GM23338 (cell line): ENCODE measurements around the gene HK2. TPM values are rescaled to one million over a fixed set of nuclear protein-coding genes. Genes with fewer than 3 reads are reported as not detected.

ENCODE experiments used
- ATAC-seq: fragments of 200-7000 bp; cut with Tn5 transposase; 3 replicates; pipeline ENCODE4 v1.9.1; 2020
- DNase-seq: peaks from one replicate; pipeline ENCODE4 v3.0.0-alpha.2; 2015; ENCODE audit warnings: low spot score
- H2AFZ ChIP-seq: fragments of 200-600 bp; sonication (generic); 2 replicates; pipeline ENCODE4 v1.8.0; 2016; ENCODE audit warnings: antibody characterized with exemption, mild to moderate bottlenecking, moderate library complexity
- H3F3A ChIP-seq: fragments of 200-600 bp; sonication (generic); replicated peaks from 2 replicates; pipeline ENCODE4 v1.8.0; 2017; ENCODE audit warnings: antibody characterized with exemption, mixed run types, low read depth
- H3K27ac ChIP-seq: fragments of 200-600 bp; sonication (generic); 2 replicates; pipeline ENCODE4 v1.6.1; 2016; ENCODE audit warnings: low read depth
- H3K27me3 ChIP-seq: fragments of 200-600 bp; sonication (generic); 2 replicates; pipeline ENCODE4 v1.8.0; 2016; ENCODE audit warnings: mild to moderate bottlenecking, mixed run types, moderate library complexity; ENCODE audit not compliant: insufficient read depth
- H3K36me3 ChIP-seq: fragments of 200-600 bp; sonication (generic); 2 replicates; pipeline ENCODE4 v1.8.0; 2016; ENCODE audit warnings: mild to moderate bottlenecking; ENCODE audit not compliant: insufficient read depth
- H3K4me1 ChIP-seq: fragments of 200-600 bp; sonication (generic); 2 replicates; pipeline ENCODE4 v1.8.0; 2016; ENCODE audit warnings: mild to moderate bottlenecking, moderate library complexity; ENCODE audit not compliant: insufficient read depth
- H3K4me2 ChIP-seq: fragments of 200-600 bp; sonication (generic); 2 replicates; pipeline ENCODE4 v1.7.1; 2017; ENCODE audit warnings: mixed run types
- H3K4me3 ChIP-seq: fragments of 200-600 bp; sonication (generic); 2 replicates; pipeline ENCODE4 v1.6.1; 2016; ENCODE audit warnings: mixed run types
- H3K79me2 ChIP-seq: fragments of 200-600 bp; sonication (generic); replicated peaks from 2 replicates; pipeline ENCODE4 v1.8.0; 2017; ENCODE audit warnings: mild to moderate bottlenecking; ENCODE audit not compliant: insufficient read depth
- H3K9me2 ChIP-seq: fragments of 200-600 bp; sonication (generic); 2 replicates; pipeline ENCODE4 v1.8.0; 2017; ENCODE audit not compliant: insufficient read depth
- H4K20me1 ChIP-seq: fragments of 200-600 bp; sonication (generic); replicated peaks from 2 replicates; pipeline ENCODE4 v1.8.0; 2017; ENCODE audit warnings: mild to moderate bottlenecking; ENCODE audit not compliant: insufficient read depth
- H3K27ac Mint-ChIP-seq: 2 replicates; pipeline ENCODE4 v1.8.0; 2020; ENCODE audit warnings: inconsistent platforms, mild to moderate bottlenecking, moderate library complexity, mixed read lengths
- H3K27me3 Mint-ChIP-seq: 3 replicates; pipeline ENCODE4 v1.8.0; 2022; ENCODE audit warnings: low read depth, mild to moderate bottlenecking, moderate library complexity, mixed read lengths, inconsistent platforms; ENCODE audit not compliant: insufficient read depth, poor library complexity
- H3K36me3 Mint-ChIP-seq: 3 replicates; pipeline ENCODE4 v1.8.0; 2021; ENCODE audit warnings: low read depth, mild to moderate bottlenecking, inconsistent platforms, moderate library complexity, mixed read lengths
- H3K4me1 Mint-ChIP-seq: 3 replicates; pipeline ENCODE4 v1.8.0; 2020; ENCODE audit warnings: mild to moderate bottlenecking, inconsistent platforms, mixed read lengths
- H3K4me3 Mint-ChIP-seq: 3 replicates; pipeline ENCODE4 v1.8.0; 2021; ENCODE audit warnings: moderate library complexity, mild to moderate bottlenecking, inconsistent platforms, mixed read lengths
- H3K9me3 Mint-ChIP-seq: 3 replicates; pipeline ENCODE4 v1.8.0; 2020; ENCODE audit warnings: moderate library complexity, mild to moderate bottlenecking, inconsistent platforms, mixed read lengths
- CREB1 ChIP-seq: fragments of 250-450 bp; sonication (Bioruptor Pico); IDR thresholded peaks from 2 replicates; pipeline ENCODE4 v1.5.0; 2020; ENCODE audit warnings: low read depth, mild to moderate bottlenecking, moderate library complexity
- EZH2 ChIP-seq: fragments of 200-600 bp; sonication (generic); IDR thresholded peaks from one replicate; pipeline ENCODE4 v1.8.0; 2017; ENCODE audit warnings: antibody characterized with exemption, mild to moderate bottlenecking, low read depth; ENCODE audit not compliant: unreplicated experiment
- EZH2phosphoT487 ChIP-seq: fragments of 200-600 bp; sonication (generic); IDR thresholded peaks from one replicate; pipeline ENCODE4 v1.8.1; 2018; ENCODE audit warnings: antibody characterized with exemption; ENCODE audit not compliant: unreplicated experiment
- JUNB ChIP-seq: IDR thresholded peaks from one replicate; pipeline ENCODE4 v1.6.1; 2016; ENCODE audit warnings: antibody characterized with exemption; ENCODE audit not compliant: unreplicated experiment
- NANOG ChIP-seq: IDR thresholded peaks from 2 replicates; pipeline ENCODE4 v1.6.1; 2016; ENCODE audit warnings: antibody characterized with exemption, borderline replicate concordance
- POLR2AphosphoS5 ChIP-seq: IDR thresholded peaks from 2 replicates; pipeline ENCODE4 v1.6.1; 2016; ENCODE audit warnings: antibody characterized with exemption, low read depth
- STAT1 ChIP-seq: IDR thresholded peaks from one replicate; pipeline ENCODE4 v1.6.1; 2016; ENCODE audit warnings: antibody characterized with exemption; ENCODE audit not compliant: unreplicated experiment
- ZNF114 ChIP-seq: fragments of 250-450 bp; sonication (Bioruptor Pico); IDR thresholded peaks from 2 replicates; pipeline ENCODE4 v1.5.0; 2020; ENCODE audit warnings: mild to moderate bottlenecking, moderate library complexity
- ZNF331 ChIP-seq: fragments of 250-450 bp; sonication (Bioruptor Pico); IDR thresholded peaks from 2 replicates; pipeline ENCODE4 v1.5.0; 2020; ENCODE audit warnings: low read depth, mild to moderate bottlenecking, moderate library complexity
- polyA plus RNA-seq: library from polyadenylated mRNA; unstranded; fragments of >200 nt; fragmentation: Nextera tagmentation; extraction: Ambion mirVana; gene quantifications from 2 replicates; pipeline ENCODE4 v1.2.1, GENCODE V29; 2016
- total RNA-seq: library from RNA; depleted of rRNA; stranded (reverse); fragments of >200 nt; shearing (Covaris generic); gene quantifications from 2 replicates; pipeline ENCODE4 v1.2.3, GENCODE V29; 2014
- TF ChIP-seq, protein P1 (sequence below): IDR thresholded peaks from 2 replicates; pipeline ENCODE4 v1.6.1; 2016; ENCODE audit warnings: antibody characterized with exemption
- TF ChIP-seq, protein P2 (sequence below): fragments of 250-450 bp; sonication (Bioruptor Pico); IDR thresholded peaks from 2 replicates; pipeline ENCODE4 v1.5.0; 2020; ENCODE audit warnings: mild to moderate bottlenecking, moderate library complexity
- TF ChIP-seq, protein P3 (sequence below): IDR thresholded peaks from one replicate; pipeline ENCODE4 v1.6.1; 2018; ENCODE audit warnings: antibody characterized with exemption; ENCODE audit not compliant: unreplicated experiment
- TF ChIP-seq, protein P4 (sequence below), 2 experiments: fragments of 200-600 bp in 1 of 2; sonication (generic) in 1 of 2; conservative IDR thresholded peaks; 2 replicates each; pipeline versions ENCODE4 v1.5.1 to v1.6.1; 2016 to 2017; ENCODE audit warnings: antibody characterized with exemption in 2 of 2, low read depth in 2 of 2, mild to moderate bottlenecking in 2 of 2, moderate library complexity in 1 of 2

HK2 gene
- total and polyA plus RNA-seq, 2 experiments from 2014 or later, result 23.2 to 54.7 TPM

DNA sequence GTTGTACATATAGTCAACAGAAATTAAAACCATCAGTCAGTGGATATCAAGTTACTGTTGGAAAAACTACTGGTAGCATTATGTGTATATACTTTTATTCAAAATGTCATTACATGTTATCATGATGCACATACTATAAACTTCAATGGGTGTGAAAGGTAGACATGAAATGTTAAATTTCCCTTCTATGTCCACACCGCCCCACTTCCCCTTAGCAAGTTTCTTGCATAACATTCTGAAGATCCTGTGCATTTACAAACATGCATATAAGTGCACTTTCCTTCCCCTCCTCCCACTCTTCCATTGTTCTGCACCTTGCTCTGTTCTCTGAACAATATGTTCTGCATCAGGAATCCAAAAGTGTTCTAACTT, 16.6 kb upstream of the HK2 start:
- H3K36me3 Mint-ChIP-seq, result no peaks in the 10 kb centered on the region
- H3K4me1 Mint-ChIP-seq, result peaks cover 4% of the 10 kb centered on the region
- Histone ChIP-seq H4K20me1 (no peaks in the 10 kb centered on the region), H3F3A (no peaks in the 10 kb centered on the region), H2AFZ (no peak overlapping the region), H3K4me1 (no peaks in the 10 kb centered on the region), H3K9me2 (no peaks in the 10 kb centered on the region), H3K4me2 (no peak overlapping the region), H3K27me3 (no peaks in the 10 kb centered on the region), H3K4me3 (no peak overlapping the region), H3K79me2 (no peaks in the 10 kb centered on the region), H3K27ac (no peak overlapping the region), H3K36me3 (no peaks in the 10 kb centered on the region)
- no peak overlapping the region for H3K27ac Mint-ChIP-seq
- DNase-seq, result no peak
- no peak overlapping the region for H3K4me3 Mint-ChIP-seq
- H3K27me3 Mint-ChIP-seq, result peaks cover 2% of the 10 kb centered on the region
- no peak for TF ChIP-seq NANOG
- TF ChIP-seq ZNF331 (CRISPR knock-in tag), result no peak
- TF ChIP-seq, protein P1, sequence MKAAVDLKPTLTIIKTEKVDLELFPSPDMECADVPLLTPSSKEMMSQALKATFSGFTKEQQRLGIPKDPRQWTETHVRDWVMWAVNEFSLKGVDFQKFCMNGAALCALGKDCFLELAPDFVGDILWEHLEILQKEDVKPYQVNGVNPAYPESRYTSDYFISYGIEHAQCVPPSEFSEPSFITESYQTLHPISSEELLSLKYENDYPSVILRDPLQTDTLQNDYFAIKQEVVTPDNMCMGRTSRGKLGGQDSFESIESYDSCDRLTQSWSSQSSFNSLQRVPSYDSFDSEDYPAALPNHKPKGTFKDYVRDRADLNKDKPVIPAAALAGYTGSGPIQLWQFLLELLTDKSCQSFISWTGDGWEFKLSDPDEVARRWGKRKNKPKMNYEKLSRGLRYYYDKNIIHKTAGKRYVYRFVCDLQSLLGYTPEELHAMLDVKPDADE, result no peak
- TF ChIP-seq, protein P2, sequence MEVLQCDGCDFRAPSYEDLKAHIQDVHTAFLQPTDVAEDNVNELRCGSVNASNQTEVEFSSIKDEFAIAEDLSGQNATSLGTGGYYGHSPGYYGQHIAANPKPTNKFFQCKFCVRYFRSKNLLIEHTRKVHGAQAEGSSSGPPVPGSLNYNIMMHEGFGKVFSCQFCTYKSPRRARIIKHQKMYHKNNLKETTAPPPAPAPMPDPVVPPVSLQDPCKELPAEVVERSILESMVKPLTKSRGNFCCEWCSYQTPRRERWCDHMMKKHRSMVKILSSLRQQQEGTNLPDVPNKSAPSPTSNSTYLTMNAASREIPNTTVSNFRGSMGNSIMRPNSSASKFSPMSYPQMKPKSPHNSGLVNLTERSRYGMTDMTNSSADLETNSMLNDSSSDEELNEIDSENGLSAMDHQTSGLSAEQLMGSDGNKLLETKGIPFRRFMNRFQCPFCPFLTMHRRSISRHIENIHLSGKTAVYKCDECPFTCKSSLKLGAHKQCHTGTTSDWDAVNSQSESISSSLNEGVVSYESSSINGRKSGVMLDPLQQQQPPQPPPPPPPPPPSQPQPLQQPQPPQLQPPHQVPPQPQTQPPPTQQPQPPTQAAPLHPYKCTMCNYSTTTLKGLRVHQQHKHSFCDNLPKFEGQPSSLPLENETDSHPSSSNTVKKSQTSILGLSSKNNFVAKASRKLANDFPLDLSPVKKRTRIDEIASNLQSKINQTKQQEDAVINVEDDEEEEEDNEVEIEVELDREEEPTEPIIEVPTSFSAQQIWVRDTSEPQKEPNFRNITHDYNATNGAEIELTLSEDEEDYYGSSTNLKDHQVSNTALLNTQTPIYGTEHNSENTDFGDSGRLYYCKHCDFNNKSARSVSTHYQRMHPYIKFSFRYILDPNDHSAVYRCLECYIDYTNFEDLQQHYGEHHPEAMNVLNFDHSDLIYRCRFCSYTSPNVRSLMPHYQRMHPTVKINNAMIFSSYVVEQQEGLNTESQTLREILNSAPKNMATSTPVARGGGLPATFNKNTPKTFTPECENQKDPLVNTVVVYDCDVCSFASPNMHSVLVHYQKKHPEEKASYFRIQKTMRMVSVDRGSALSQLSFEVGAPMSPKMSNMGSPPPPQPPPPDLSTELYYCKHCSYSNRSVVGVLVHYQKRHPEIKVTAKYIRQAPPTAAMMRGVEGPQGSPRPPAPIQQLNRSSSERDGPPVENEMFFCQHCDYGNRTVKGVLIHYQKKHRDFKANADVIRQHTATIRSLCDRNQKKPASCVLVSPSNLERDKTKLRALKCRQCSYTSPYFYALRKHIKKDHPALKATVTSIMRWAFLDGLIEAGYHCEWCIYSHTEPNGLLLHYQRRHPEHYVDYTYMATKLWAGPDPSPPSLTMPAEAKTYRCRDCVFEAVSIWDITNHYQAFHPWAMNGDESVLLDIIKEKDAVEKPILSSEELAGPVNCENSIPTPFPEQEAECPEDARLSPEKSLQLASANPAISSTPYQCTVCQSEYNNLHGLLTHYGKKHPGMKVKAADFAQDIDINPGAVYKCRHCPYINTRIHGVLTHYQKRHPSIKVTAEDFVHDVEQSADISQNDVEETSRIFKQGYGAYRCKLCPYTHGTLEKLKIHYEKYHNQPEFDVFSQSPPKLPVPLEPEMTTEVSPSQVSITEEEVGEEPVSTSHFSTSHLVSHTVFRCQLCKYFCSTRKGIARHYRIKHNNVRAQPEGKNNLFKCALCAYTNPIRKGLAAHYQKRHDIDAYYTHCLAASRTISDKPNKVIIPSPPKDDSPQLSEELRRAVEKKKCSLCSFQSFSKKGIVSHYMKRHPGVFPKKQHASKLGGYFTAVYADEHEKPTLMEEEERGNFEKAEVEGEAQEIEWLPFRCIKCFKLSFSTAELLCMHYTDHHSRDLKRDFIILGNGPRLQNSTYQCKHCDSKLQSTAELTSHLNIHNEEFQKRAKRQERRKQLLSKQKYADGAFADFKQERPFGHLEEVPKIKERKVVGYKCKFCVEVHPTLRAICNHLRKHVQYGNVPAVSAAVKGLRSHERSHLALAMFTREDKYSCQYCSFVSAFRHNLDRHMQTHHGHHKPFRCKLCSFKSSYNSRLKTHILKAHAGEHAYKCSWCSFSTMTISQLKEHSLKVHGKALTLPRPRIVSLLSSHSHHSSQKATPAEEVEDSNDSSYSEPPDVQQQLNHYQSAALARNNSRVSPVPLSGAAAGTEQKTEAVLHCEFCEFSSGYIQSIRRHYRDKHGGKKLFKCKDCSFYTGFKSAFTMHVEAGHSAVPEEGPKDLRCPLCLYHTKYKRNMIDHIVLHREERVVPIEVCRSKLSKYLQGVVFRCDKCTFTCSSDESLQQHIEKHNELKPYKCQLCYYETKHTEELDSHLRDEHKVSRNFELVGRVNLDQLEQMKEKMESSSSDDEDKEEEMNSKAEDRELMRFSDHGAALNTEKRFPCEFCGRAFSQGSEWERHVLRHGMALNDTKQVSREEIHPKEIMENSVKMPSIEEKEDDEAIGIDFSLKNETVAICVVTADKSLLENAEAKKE (CRISPR knock-in tag), result no peak
- TF ChIP-seq, protein P3, sequence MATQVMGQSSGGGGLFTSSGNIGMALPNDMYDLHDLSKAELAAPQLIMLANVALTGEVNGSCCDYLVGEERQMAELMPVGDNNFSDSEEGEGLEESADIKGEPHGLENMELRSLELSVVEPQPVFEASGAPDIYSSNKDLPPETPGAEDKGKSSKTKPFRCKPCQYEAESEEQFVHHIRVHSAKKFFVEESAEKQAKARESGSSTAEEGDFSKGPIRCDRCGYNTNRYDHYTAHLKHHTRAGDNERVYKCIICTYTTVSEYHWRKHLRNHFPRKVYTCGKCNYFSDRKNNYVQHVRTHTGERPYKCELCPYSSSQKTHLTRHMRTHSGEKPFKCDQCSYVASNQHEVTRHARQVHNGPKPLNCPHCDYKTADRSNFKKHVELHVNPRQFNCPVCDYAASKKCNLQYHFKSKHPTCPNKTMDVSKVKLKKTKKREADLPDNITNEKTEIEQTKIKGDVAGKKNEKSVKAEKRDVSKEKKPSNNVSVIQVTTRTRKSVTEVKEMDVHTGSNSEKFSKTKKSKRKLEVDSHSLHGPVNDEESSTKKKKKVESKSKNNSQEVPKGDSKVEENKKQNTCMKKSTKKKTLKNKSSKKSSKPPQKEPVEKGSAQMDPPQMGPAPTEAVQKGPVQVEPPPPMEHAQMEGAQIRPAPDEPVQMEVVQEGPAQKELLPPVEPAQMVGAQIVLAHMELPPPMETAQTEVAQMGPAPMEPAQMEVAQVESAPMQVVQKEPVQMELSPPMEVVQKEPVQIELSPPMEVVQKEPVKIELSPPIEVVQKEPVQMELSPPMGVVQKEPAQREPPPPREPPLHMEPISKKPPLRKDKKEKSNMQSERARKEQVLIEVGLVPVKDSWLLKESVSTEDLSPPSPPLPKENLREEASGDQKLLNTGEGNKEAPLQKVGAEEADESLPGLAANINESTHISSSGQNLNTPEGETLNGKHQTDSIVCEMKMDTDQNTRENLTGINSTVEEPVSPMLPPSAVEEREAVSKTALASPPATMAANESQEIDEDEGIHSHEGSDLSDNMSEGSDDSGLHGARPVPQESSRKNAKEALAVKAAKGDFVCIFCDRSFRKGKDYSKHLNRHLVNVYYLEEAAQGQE, result no peak
- TF ChIP-seq CREB1 (CRISPR knock-in tag), result no peak
- TF ChIP-seq ZNF114, result no peak
- TF ChIP-seq EZH2phosphoT487, result no peak
- no peak for TF ChIP-seq STAT1
- no peak for TF ChIP-seq EZH2
- TF ChIP-seq, protein P4, sequence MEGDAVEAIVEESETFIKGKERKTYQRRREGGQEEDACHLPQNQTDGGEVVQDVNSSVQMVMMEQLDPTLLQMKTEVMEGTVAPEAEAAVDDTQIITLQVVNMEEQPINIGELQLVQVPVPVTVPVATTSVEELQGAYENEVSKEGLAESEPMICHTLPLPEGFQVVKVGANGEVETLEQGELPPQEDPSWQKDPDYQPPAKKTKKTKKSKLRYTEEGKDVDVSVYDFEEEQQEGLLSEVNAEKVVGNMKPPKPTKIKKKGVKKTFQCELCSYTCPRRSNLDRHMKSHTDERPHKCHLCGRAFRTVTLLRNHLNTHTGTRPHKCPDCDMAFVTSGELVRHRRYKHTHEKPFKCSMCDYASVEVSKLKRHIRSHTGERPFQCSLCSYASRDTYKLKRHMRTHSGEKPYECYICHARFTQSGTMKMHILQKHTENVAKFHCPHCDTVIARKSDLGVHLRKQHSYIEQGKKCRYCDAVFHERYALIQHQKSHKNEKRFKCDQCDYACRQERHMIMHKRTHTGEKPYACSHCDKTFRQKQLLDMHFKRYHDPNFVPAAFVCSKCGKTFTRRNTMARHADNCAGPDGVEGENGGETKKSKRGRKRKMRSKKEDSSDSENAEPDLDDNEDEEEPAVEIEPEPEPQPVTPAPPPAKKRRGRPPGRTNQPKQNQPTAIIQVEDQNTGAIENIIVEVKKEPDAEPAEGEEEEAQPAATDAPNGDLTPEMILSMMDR (conservative IDR thresholded peaks at IDR 0.05; ENCODE audit: low read depth in 2 of 2), result no peak
- TF ChIP-seq POLR2AphosphoS5, result no peak
- TF ChIP-seq JUNB, result no peak
- ATAC-seq, result no peak
- no peaks in the 10 kb centered on the region for H3K9me3 Mint-ChIP-seq
